ENCODE data around the gene BTN2A1.

Gene BTN2A1

GRCh38 chr6:26452631-26453235 lies 5.0 kb upstream of the BTN2A1 start:
- Histone ChIP-seq H2AFZ (ENCODE audit: low read length) (no peak overlapping the region), H3K4me1 (ENCODE audit: insufficient read depth, low read length, severe bottlenecking) (peaks cover under 1% of the 10 kb centered on the region), H3K27ac (ENCODE audit: low read depth, low read length, poor library complexity, severe bottlenecking) (no peak overlapping the region), H3K9me3 (ENCODE audit: low read length) (no peaks in the 10 kb centered on the region), H3K4me3 (ENCODE audit: low read depth, low read length, poor library complexity, severe bottlenecking) (no peak overlapping the region), H3K36me3 (ENCODE audit: insufficient read depth, low read length) (no peaks in the 10 kb centered on the region), H3K9me2 (ENCODE audit: low read depth, low read length) (no peaks in the 10 kb centered on the region), H3K79me2 (ENCODE audit: insufficient read depth, low read length) (no peaks in the 10 kb centered on the region), H3K27me3 (ENCODE audit: insufficient read depth, low read length) (no peaks in the 10 kb centered on the region), H4K20me1 (ENCODE audit: insufficient read depth, low read length) (no peaks in the 10 kb centered on the region), H3K4me2 (ENCODE audit: low read length) (no peak overlapping the region), H3F3A (ENCODE audit: insufficient read depth, low read length) (no peaks in the 10 kb centered on the region), H3K9ac (ENCODE audit: low read length) (no peak overlapping the region)
- no peak for TF ChIP-seq EZH2 (IDR thresholded peaks at IDR 0.05; ENCODE audit: borderline replicate concordance, low read length)
- TF ChIP-seq CTCF (IDR thresholded peaks at IDR 0.05; ENCODE audit: low read length) = no peak

GRCh38 chr6:26454631-26455030 lies 3.1 kb upstream of the BTN2A1 start:
- Histone ChIP-seq H3K79me2 (ENCODE audit: insufficient read depth, low read length) (no peaks in the 10 kb centered on the region), H3K27me3 (ENCODE audit: insufficient read depth, low read length) (no peaks in the 10 kb centered on the region), H2AFZ (ENCODE audit: low read length) (no peak overlapping the region), H3K27ac (ENCODE audit: low read depth, low read length, poor library complexity, severe bottlenecking) (no peak overlapping the region), H3K9ac (ENCODE audit: low read length) (no peak overlapping the region), H3K4me2 (ENCODE audit: low read length) (no peak overlapping the region), H3K9me2 (ENCODE audit: low read depth, low read length) (no peaks in the 10 kb centered on the region), H4K20me1 (ENCODE audit: insufficient read depth, low read length) (no peaks in the 10 kb centered on the region), H3F3A (ENCODE audit: insufficient read depth, low read length) (no peaks in the 10 kb centered on the region), H3K36me3 (ENCODE audit: insufficient read depth, low read length) (no peaks in the 10 kb centered on the region), H3K9me3 (ENCODE audit: low read length) (no peaks in the 10 kb centered on the region), H3K4me3 (ENCODE audit: low read depth, low read length, poor library complexity, severe bottlenecking) (no peak overlapping the region), H3K4me1 (ENCODE audit: insufficient read depth, low read length, severe bottlenecking) (peaks cover 10% of the 10 kb centered on the region)
- TF ChIP-seq CTCF (IDR thresholded peaks at IDR 0.05; ENCODE audit: low read length) = no peak

GRCh38 chr6:26455357-26455970 lies 2.3 kb upstream of the BTN2A1 start:
- H3K9me2 ChIP-seq (ENCODE audit: low read depth, low read length) = no peaks in the 10 kb centered on the region
- H3K9me3 ChIP-seq (ENCODE audit: low read length) = no peaks in the 10 kb centered on the region
- no peaks in the 10 kb centered on the region for H4K20me1 ChIP-seq (ENCODE audit: insufficient read depth, low read length)
- H3K27me3 ChIP-seq (ENCODE audit: insufficient read depth, low read length) = no peaks in the 10 kb centered on the region
- H2AFZ ChIP-seq (ENCODE audit: low read length) = no peak overlapping the region
- H3K9ac ChIP-seq (ENCODE audit: low read length) = no peak overlapping the region
- H3K4me1 ChIP-seq (ENCODE audit: insufficient read depth, low read length, severe bottlenecking) = peaks cover 10% of the 10 kb centered on the region
- no peak overlapping the region for H3K4me2 ChIP-seq (ENCODE audit: low read length)
- H3K4me3 ChIP-seq (ENCODE audit: low read depth, low read length, poor library complexity, severe bottlenecking) = no peak overlapping the region
- H3K36me3 ChIP-seq (ENCODE audit: insufficient read depth, low read length) = no peaks in the 10 kb centered on the region
- no peaks in the 10 kb centered on the region for H3F3A ChIP-seq (ENCODE audit: insufficient read depth, low read length)
- no peak overlapping the region for H3K27ac ChIP-seq (ENCODE audit: low read depth, low read length, poor library complexity, severe bottlenecking)
- no peaks in the 10 kb centered on the region for H3K79me2 ChIP-seq (ENCODE audit: insufficient read depth, low read length)
- TF ChIP-seq EZH2 (IDR thresholded peaks at IDR 0.05; ENCODE audit: borderline replicate concordance, low read length) (no peak), CTCF (IDR thresholded peaks at IDR 0.05; ENCODE audit: low read length) (no peak)

Measured in OCI-LY1 (cell line).